T-cell (primary cell): ENCODE results near the gene VAPA. TPM values are rescaled to one million over a fixed set of nuclear protein-coding genes. Genes with fewer than 3 reads are reported as not detected.

Source experiments
- ATAC-seq, 4 experiments: fragments of 200-7000 bp in 3 of 4; fragments of 150-1000 bp in 1 of 4; cut with Tn5 transposase; replicated peaks in 1 of 4; 1 replicate in 3 of 4; 2 replicates in 1 of 4; pipeline ENCODE4 v1.10.0; 2021; ENCODE audit warnings: moderate library complexity in 3 of 4, mild to moderate bottlenecking in 2 of 4, moderate number of reproducible peaks in 1 of 4
- CTCF ChIA-PET, 2 donors: fragments of 300-600 bp; sonication (Branson Sonifier 250); formaldehyde crosslinking; loops; one replicate each; lab custom pipeline; 2022; ENCODE audit warnings: antibody characterized with exemption in 2 of 2; lab: Charles Lee
- POLR2A ChIA-PET, 2 donors: fragments of 300-600 bp; sonication (Branson Sonifier 250); formaldehyde crosslinking; loops; one replicate each; lab custom pipeline; 2022; ENCODE audit warnings: antibody characterized with exemption in 2 of 2; lab: Charles Lee
- DNase-seq, 35 experiments: peaks; one replicate each; pipeline versions ENCODE4 v3.0.0 to v3.0.0-alpha.2; 2013 to 2023
- H3K27ac ChIP-seq: one replicate; pipeline ENCODE4 v1.5.1; 2013; ENCODE audit warnings: low read length
- H3K27me3 ChIP-seq, 2 experiments: replicated peaks in 1 of 2; 1 replicate in 1 of 2; 2 replicates in 1 of 2; pipeline versions ENCODE4 v1.6.1 to v1.7.0; 2013; ENCODE audit warnings: low read length in 1 of 2, mixed read lengths in 1 of 2; ENCODE audit not compliant: control insufficient read depth in 2 of 2, insufficient read depth in 2 of 2; ENCODE audit errors: extremely low read depth in 1 of 2
- H3K36me3 ChIP-seq, 2 donors: 1 replicate in 1 of 2; 2 replicates in 1 of 2; pipeline versions ENCODE4 v1.6.1 to v1.7.0; 2013; ENCODE audit warnings: low read length in 1 of 2; ENCODE audit not compliant: control insufficient read depth in 2 of 2, insufficient read depth in 1 of 2; ENCODE audit errors: extremely low read depth in 1 of 2
- H3K4me1 ChIP-seq, 2 experiments: 1 replicate in 1 of 2; 2 replicates in 1 of 2; pipeline versions ENCODE4 v1.6.1 to v1.7.0; 2013; ENCODE audit warnings: low read length in 2 of 2, mixed read lengths in 1 of 2; ENCODE audit not compliant: insufficient read depth in 2 of 2, control insufficient read depth in 1 of 2; ENCODE audit errors: extremely low read depth in 1 of 2
- H3K4me3 ChIP-seq, 2 donors: 1 replicate in 1 of 2; 2 replicates in 1 of 2; pipeline versions ENCODE4 v1.5.1 to v1.7.0; 2013; ENCODE audit warnings: mild to moderate bottlenecking in 2 of 2, low read length in 1 of 2, moderate library complexity in 1 of 2; ENCODE audit not compliant: control insufficient read depth in 1 of 2; ENCODE audit errors: extremely low read depth in 1 of 2
- H3K9me3 ChIP-seq: 2 replicates; pipeline ENCODE4 v1.7.0; 2013
- H3K27ac Mint-ChIP-seq, 2 donors: one replicate each; pipeline ENCODE4 v1.8.0; 2020 to 2021; ENCODE audit warnings: mild to moderate bottlenecking in 2 of 2, mixed read lengths in 2 of 2
- H3K27me3 Mint-ChIP-seq, 2 donors: one replicate each; pipeline ENCODE4 v1.8.0; 2021 to 2022; ENCODE audit warnings: mixed read lengths in 2 of 2
- H3K36me3 Mint-ChIP-seq: one replicate; pipeline ENCODE4 v1.8.0; 2021; ENCODE audit warnings: mixed read lengths
- H3K4me1 Mint-ChIP-seq, 3 donors: one replicate each; pipeline ENCODE4 v1.8.0; 2020 to 2022; ENCODE audit warnings: mixed read lengths in 3 of 3, mild to moderate bottlenecking in 1 of 3
- H3K4me3 Mint-ChIP-seq, 3 donors: one replicate each; pipeline ENCODE4 v1.8.0; 2020 to 2022; ENCODE audit warnings: mild to moderate bottlenecking in 3 of 3, mixed read lengths in 3 of 3, moderate library complexity in 3 of 3
- H3K9me3 Mint-ChIP-seq, 3 donors: one replicate each; pipeline ENCODE4 v1.8.0; 2020 to 2022; ENCODE audit warnings: mixed read lengths in 3 of 3
- WGBS: methylation state at CpG from one replicate; pipeline ENCODE4 v1.1.5; 2013; ENCODE audit warnings: missing lambda C conversion rate; ENCODE audit not compliant: insufficient coverage; 5-methylcytosine and 5-hydroxymethylcytosine counted together
- total RNA-seq, 35 experiments: library from RNA in 6 of 35; stranded (reverse) in 6 of 35; fragments of 120-200 nt in 1 of 35; gene quantifications; one replicate each; pipeline versions ENCODE4 v1.2.1 to v1.2.4 and lab custom pipeline; 2013 to 2026

Gene VAPA
- total RNA-seq, 5 donors from 2014 or later (not counting 1 experiment from before 2014, with no cell fraction given): 116 to 157 (median 119) TPM

GRCh38 chr18:9992973-9993520, 79.2 kb downstream of the VAPA start:
- H3K27ac ChIP-seq: no peak overlapping the region
- H3K4me3 Mint-ChIP-seq: no peak overlapping the region

GRCh38 chr18:9993521-9994025, 79.8 kb downstream of the VAPA start:
- H3K9me3 ChIP-seq: no peaks in the 10 kb centered on the region
- CTCF ChIA-PET: interaction anchor here in 1 of 2 donors (0.6 kb wide), 1 partner anchor 397 kb away, joined by 3 read pairs; no protein-coding TSS in a partner anchor
- no peaks in the 10 kb centered on the region for H3K4me1 ChIP-seq
- H3K27ac ChIP-seq: no peak overlapping the region
- Mint-ChIP-seq H3K36me3 (no peaks in the 10 kb centered on the region), H3K9me3 (peaks cover 11 to 17% (median 12%) of the 10 kb centered on the region in 3 donors), H3K27ac (no peak overlapping the region), H3K4me1 (peaks cover 0 to under 1% (median 0%) of the 10 kb centered on the region in 3 donors), H3K27me3 (peaks cover 31 to 38% of the 10 kb centered on the region in 2 donors), H3K4me3 (no peak overlapping the region)
- no peaks in the 10 kb centered on the region for H3K36me3 ChIP-seq
- ATAC-seq: no peak
- POLR2A ChIA-PET: no interaction called here
- no peak for DNase-seq
- WGBS: 88% methylated on average over 5 of the region's 14 CpGs
- H3K27me3 ChIP-seq: peaks cover 0 to 28% of the 10 kb centered on the region in 2 experiments
- no peak overlapping the region for H3K4me3 ChIP-seq

More at GRCh38 chr18:9992973-9993520, 79.2 kb downstream of the VAPA start:
- H3K4me3 ChIP-seq: no peak overlapping the region
- Mint-ChIP-seq H3K27ac (no peak overlapping the region), H3K27me3 (peaks cover 36 to 44% of the 10 kb centered on the region in 2 donors), H3K9me3 (peaks cover 7 to 11% (median 8%) of the 10 kb centered on the region in 3 donors), H3K36me3 (no peaks in the 10 kb centered on the region), H3K4me1 (peaks cover 0 to 6% (median 0%) of the 10 kb centered on the region in 3 donors)
- CTCF ChIA-PET: interaction anchor here in 1 of 2 donors (0.6 kb wide), 1 partner anchor 396 kb away, joined by 3 read pairs; no protein-coding TSS in a partner anchor
- peaks cover 0 to 30% of the 10 kb centered on the region in 2 experiments for H3K27me3 ChIP-seq
- ATAC-seq (no peak), DNase-seq (no peak)
- H3K36me3 ChIP-seq: no peaks in the 10 kb centered on the region
- 87% methylated on average over 3 of the region's 11 CpGs for WGBS
- no peaks in the 10 kb centered on the region for H3K4me1 ChIP-seq
- POLR2A ChIA-PET: interaction anchor here in 1 of 2 donors (0.7 kb wide), 1 partner anchor 10 kb away, joined by 3 read pairs; no protein-coding TSS in a partner anchor
- H3K9me3 ChIP-seq: no peaks in the 10 kb centered on the region

DNA sequence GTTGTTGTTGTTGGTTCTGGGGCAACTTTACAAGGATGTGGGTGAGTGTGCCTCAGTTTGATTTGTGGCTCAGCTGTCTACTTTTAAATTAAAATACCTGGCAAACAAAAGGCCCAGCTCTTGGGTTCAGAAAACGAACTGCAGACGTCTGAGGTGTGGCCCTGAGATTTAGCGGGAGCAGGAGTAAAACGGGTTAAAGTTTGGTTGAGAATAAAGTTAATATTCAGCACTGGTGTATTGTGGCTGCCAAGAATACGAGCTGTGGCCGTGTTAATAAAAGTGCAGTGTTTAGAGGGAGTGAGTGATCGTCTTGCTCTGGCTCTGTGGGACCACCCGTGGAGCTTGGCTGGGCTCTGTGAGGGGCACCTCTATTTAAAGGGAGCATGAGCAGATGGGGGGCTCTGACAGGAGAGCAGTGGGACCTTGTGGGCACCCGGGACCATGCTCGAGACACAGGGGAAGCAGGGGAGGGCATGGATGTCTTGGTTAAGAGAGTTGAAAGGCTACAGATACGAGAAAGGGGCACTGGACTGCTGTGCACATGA, 80.3 kb downstream of the VAPA start:
- Mint-ChIP-seq H3K27me3 (peaks cover 30 to 37% of the 10 kb centered on the region in 2 donors), H3K36me3 (no peaks in the 10 kb centered on the region), H3K4me1 (no peaks in the 10 kb centered on the region), H3K9me3 (peaks cover 11 to 20% (median 15%) of the 10 kb centered on the region in 3 donors), H3K4me3 (no peak overlapping the region), H3K27ac (no peak overlapping the region)
- DNase-seq (no peak), ATAC-seq (no peak)
- WGBS: 74% methylated on average over 11 of the region's 11 CpGs
- Histone ChIP-seq H3K4me3 (no peak overlapping the region), H3K9me3 (no peaks in the 10 kb centered on the region), H3K27me3 (peaks cover 0 to 25% of the 10 kb centered on the region in 2 experiments), H3K4me1 (no peaks in the 10 kb centered on the region), H3K36me3 (no peaks in the 10 kb centered on the region), H3K27ac (no peak overlapping the region)
- ChIA-PET POLR2A (no interaction called here), CTCF (interaction anchor here in 1 of 2 donors (0.6 kb wide), 1 partner anchor 397 kb away, joined by 3 read pairs; no protein-coding TSS in a partner anchor)

- ATAC-seq: no peak
- no peaks in the 10 kb centered on the region for H3K36me3 Mint-ChIP-seq
- H3K4me1 Mint-ChIP-seq: no peaks in the 10 kb centered on the region
- Histone ChIP-seq H3K27me3 (peaks cover 0 to 25% of the 10 kb centered on the region in 2 experiments), H3K9me3 (no peaks in the 10 kb centered on the region), H3K4me1 (no peaks in the 10 kb centered on the region), H3K36me3 (no peaks in the 10 kb centered on the region), H3K27ac (no peak overlapping the region), H3K4me3 (no peak overlapping the region)
- CTCF ChIA-PET: no interaction called here
- H3K27me3 Mint-ChIP-seq: peaks cover 30 to 37% of the 10 kb centered on the region in 2 donors
- no peak overlapping the region for H3K4me3 Mint-ChIP-seq
- DNase-seq: no peak
- no peak overlapping the region for H3K27ac Mint-ChIP-seq
- 83% methylated on average over 2 of the region's 6 CpGs for WGBS
- H3K9me3 Mint-ChIP-seq: peaks cover 11 to 27% (median 21%) of the 10 kb centered on the region in 3 donors
- POLR2A ChIA-PET: no interaction called here
Observed at GRCh38 chr18:9994701-9995235, 81.0 kb downstream of the VAPA start.

DNA sequence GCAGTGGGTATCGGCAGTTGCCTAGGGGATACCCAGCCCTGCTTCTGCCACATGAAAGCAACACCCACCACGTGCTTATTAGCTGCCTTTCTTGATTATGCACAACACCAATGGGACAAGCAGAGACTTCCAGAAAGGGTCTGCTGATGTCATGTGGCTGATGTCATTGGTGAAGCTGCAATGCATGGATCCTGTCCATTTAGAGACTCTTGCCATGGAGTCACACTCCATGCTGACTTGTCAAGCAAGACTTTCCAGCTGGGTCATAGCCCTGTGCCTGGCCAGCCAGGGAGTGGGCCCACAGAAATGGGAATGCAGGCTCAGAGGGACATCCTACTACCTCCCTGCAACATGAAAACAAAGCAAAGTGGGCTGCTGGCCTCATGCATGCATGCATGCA, 81.8 kb downstream of the VAPA start:
- WGBS: 100% methylated on average over 1 of the region's 2 CpGs
- Histone ChIP-seq H3K9me3 (no peaks in the 10 kb centered on the region), H3K27ac (no peak overlapping the region), H3K36me3 (no peaks in the 10 kb centered on the region), H3K27me3 (peaks cover 0 to 19% of the 10 kb centered on the region in 2 experiments), H3K4me3 (no peak overlapping the region), H3K4me1 (no peaks in the 10 kb centered on the region)
- no peak overlapping the region for H3K4me3 Mint-ChIP-seq
- CTCF ChIA-PET: no interaction called here
- peaks cover 11 to 35% (median 25%) of the 10 kb centered on the region in 3 donors for H3K9me3 Mint-ChIP-seq
- H3K27ac Mint-ChIP-seq: no peak overlapping the region
- POLR2A ChIA-PET: no interaction called here
- no peak for DNase-seq
- no peak for ATAC-seq
- H3K4me1 Mint-ChIP-seq: no peaks in the 10 kb centered on the region
- peaks cover 25 to 30% of the 10 kb centered on the region in 2 donors for H3K27me3 Mint-ChIP-seq
- H3K36me3 Mint-ChIP-seq: no peaks in the 10 kb centered on the region

DNA sequence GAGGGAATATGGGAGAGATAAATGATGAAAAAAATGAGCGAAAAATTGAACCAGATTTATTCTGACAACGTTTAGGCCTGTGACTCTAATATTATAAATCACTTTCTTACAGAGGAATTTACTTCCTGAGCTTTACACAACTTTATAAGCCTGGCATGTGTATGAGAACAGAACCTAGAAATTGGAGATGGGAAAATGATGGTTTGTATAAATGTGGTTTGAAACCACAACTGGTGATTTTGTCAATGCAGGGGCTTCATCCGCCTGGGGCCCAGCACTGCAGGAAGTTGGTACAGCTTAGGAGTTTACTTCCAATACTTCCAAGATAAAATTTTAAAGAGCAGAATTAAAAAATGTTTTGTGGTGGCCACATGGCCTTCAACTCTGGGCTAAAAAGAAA, 82.3 kb downstream of the VAPA start:
- Mint-ChIP-seq H3K4me1 (no peaks in the 10 kb centered on the region), H3K27me3 (peaks cover 22 to 27% of the 10 kb centered on the region in 2 donors), H3K9me3 (peaks cover 11 to 37% (median 25%) of the 10 kb centered on the region in 3 donors), H3K4me3 (no peak overlapping the region), H3K27ac (no peak overlapping the region), H3K36me3 (no peaks in the 10 kb centered on the region)
- no CpG with 5 or more reads among the region's 3 CpGs for WGBS
- no peaks in the 10 kb centered on the region for H3K4me1 ChIP-seq
- H3K36me3 ChIP-seq: no peaks in the 10 kb centered on the region
- H3K4me3 ChIP-seq: no peak overlapping the region
- peaks cover 0 to 15% of the 10 kb centered on the region in 2 experiments for H3K27me3 ChIP-seq
- ATAC-seq: no peak
- CTCF ChIA-PET: no interaction called here
- H3K27ac ChIP-seq: no peak overlapping the region
- no peak for DNase-seq
- POLR2A ChIA-PET: no interaction called here
- no peaks in the 10 kb centered on the region for H3K9me3 ChIP-seq
